Skin epidermis (tissue), 12 donors: ENCODE measurements around the gene ADAM22.
A peak's percentile ranks its signal among the peaks of the same experiment; 100 is the strongest.
"Not testable (repeated sequence)": the region's sequence is repeated elsewhere in the genome, so short reads cannot be mapped to it uniquely, and the experiment has no call there.

ENCODE experiments used
- H3K27ac ChIP-seq, 21 experiments: fragments of 200-600 bp; sonication (generic) in 11 of 21; one replicate each; pipeline ENCODE4 v1.5.0; 2020; ENCODE audit warnings: mild to moderate bottlenecking in 3 of 21, inconsistent platforms in 2 of 21, moderate library complexity in 2 of 21
- H3K4me3 ChIP-seq, 7 experiments: fragments of 200-600 bp; sonication (generic) in 2 of 7; one replicate each; pipeline ENCODE4 v1.5.0; 2020; ENCODE audit warnings: inconsistent platforms in 2 of 7, mild to moderate bottlenecking in 2 of 7, moderate library complexity in 1 of 7

Gene ADAM22

GRCh38 chr7:87933953-87934698 lies at the start of gene ADAM22:
TSS of gene ADAM22 (plus strand) at chr7:87934251. CDS start at chr7:87934466, 215 bp downstream.
- H3K27ac ChIP-seq = peak within 1 kb of the TSS in 5 of 21 experiments; percentile 5 to 71 (median 38)
- peak within 1 kb of the TSS; percentile 50 to 73 (median 68) for H3K4me3 ChIP-seq

GRCh38 chr7:87885018-87885417 lies 49.0 kb upstream of the ADAM22 start:
- no peak overlapping the region for H3K4me3 ChIP-seq
- no peak overlapping the region for H3K27ac ChIP-seq

- H3K27ac ChIP-seq = no peak overlapping the region
Measured at GRCh38 chr7:87886875-87887274, 47.2 kb upstream of the ADAM22 start.

GRCh38 chr7:87895363-87895762 lies 38.7 kb upstream of the ADAM22 start:
- Histone ChIP-seq H3K27ac (no peak overlapping the region), H3K4me3 (no peak overlapping the region)

More at GRCh38 chr7:87886875-87887274, 47.2 kb upstream of the ADAM22 start:
- H3K4me3 ChIP-seq = no peak overlapping the region

GRCh38 chr7:87899255-87899654 lies 34.8 kb upstream of the ADAM22 start:
- H3K4me3 ChIP-seq = no peak overlapping the region
- H3K27ac ChIP-seq = no peak overlapping the region

GRCh38 chr7:87907136-87907906 lies 26.7 kb upstream of the ADAM22 start:
- H3K4me3 ChIP-seq, H3K27ac ChIP-seq: not testable (repeated sequence)

GRCh38 chr7:87908814-87909213 lies 25.2 kb upstream of the ADAM22 start:
- H3K4me3 ChIP-seq, H3K27ac ChIP-seq: not testable (repeated sequence)

GRCh38 chr7:87912121-87912520 lies 21.9 kb upstream of the ADAM22 start:
- Histone ChIP-seq H3K4me3 (no peak overlapping the region), H3K27ac (no peak overlapping the region)

GRCh38 chr7:87918740-87919139 lies 15.3 kb upstream of the ADAM22 start:
- no peak overlapping the region for H3K4me3 ChIP-seq
- no peak overlapping the region for H3K27ac ChIP-seq

GRCh38 chr7:87919875-87920274 lies 14.2 kb upstream of the ADAM22 start:
- Histone ChIP-seq H3K4me3 (no peak overlapping the region), H3K27ac (no peak overlapping the region)

GRCh38 chr7:87920578-87920977 lies 13.5 kb upstream of the ADAM22 start:
- Histone ChIP-seq H3K27ac (no peak overlapping the region), H3K4me3 (no peak overlapping the region)

- not testable (repeated sequence) for H3K27ac ChIP-seq, H3K4me3 ChIP-seq
Measured at GRCh38 chr7:87922759-87923395, 11.2 kb upstream of the ADAM22 start.

- no peak overlapping the region for H3K27ac ChIP-seq
- no peak overlapping the region for H3K4me3 ChIP-seq
Measured at GRCh38 chr7:87926581-87927461, 7.2 kb upstream of the ADAM22 start.

GRCh38 chr7:87933605-87933952 lies 472 bp upstream of the ADAM22 start:
- peak overlapping the region in 1 of 21 experiments; percentile 5 for H3K27ac ChIP-seq
- peak overlapping the region; percentile 50 to 73 (median 68) for H3K4me3 ChIP-seq

GRCh38 chr7:87934699-87935383 lies 790 bp downstream of the ADAM22 start:
- Histone ChIP-seq H3K4me3 (peak overlapping the region; percentile 50 to 73 (median 68)), H3K27ac (peak overlapping the region in 2 of 21 experiments; percentile 38 to 71)

- no peak overlapping the region for H3K27ac ChIP-seq
- H3K4me3 ChIP-seq = peak overlapping the region in 5 of 7 experiments; percentile 50 to 73 (median 68)
Measured at GRCh38 chr7:87935384-87935706, 1.3 kb downstream of the ADAM22 start.

GRCh38 chr7:87941138-87941537 lies 7.1 kb downstream of the ADAM22 start:
- Histone ChIP-seq H3K27ac (no peak overlapping the region), H3K4me3 (no peak overlapping the region)

GRCh38 chr7:87944547-87944946 lies 10.5 kb downstream of the ADAM22 start:
- Histone ChIP-seq H3K4me3 (no peak overlapping the region), H3K27ac (no peak overlapping the region)

- not testable (repeated sequence) for H3K4me3 ChIP-seq, H3K27ac ChIP-seq
Measured at GRCh38 chr7:87945926-87946325, 11.9 kb downstream of the ADAM22 start.
